Measurements from ENCODE around the gene SPSB1. TPM values are rescaled to one million over a fixed set of nuclear protein-coding genes. Genes with fewer than 3 reads are reported as not detected.

SPSB1 gene
- total and polyA plus RNA-seq, 2 of the 4 experiments (the other 2 are of a cell fraction) = 16.7 to 19.8 TPM

- 94% methylated on average over 2 of the region's 21 CpGs; no CpG with 5 or more reads in 1 of the 2 experiments for WGBS, 2 experiments (ENCODE audit: extremely low coverage in 2 of 2, insufficient read length in 1 of 2)
- Histone ChIP-seq H3K27ac (ENCODE audit: insufficient read depth, low read length) (no peak overlapping the region), H4K91ac (ENCODE audit: insufficient read depth, low read depth, low read length) (peak overlapping the region; percentile 66), H3K9me3 (ENCODE audit: control insufficient read depth, insufficient read depth, low read length) (no peaks in the 10 kb centered on the region), H2AK5ac (ENCODE audit: low read depth, low read length) (peak overlapping the region; percentile 92), H3K56ac (ENCODE audit: extremely low read depth, insufficient read depth, low read length) (no peak overlapping the region), H3K27me3 (ENCODE audit: control insufficient read depth, insufficient read depth, low read length) (no peaks in the 10 kb centered on the region), H3K4me3 (ENCODE audit: insufficient read depth, low read depth, low read length) (no peak overlapping the region), H3K9ac (ENCODE audit: low read depth, low read length) (no peak overlapping the region), H4K5ac (ENCODE audit: low read depth, low read length) (no peak overlapping the region), H2BK20ac (ENCODE audit: low read depth, low read length) (peak overlapping the region; percentile 32; the same call in 1 of the 2 replicates), H3K4me2 (ENCODE audit: low read depth, low read length) (peak overlapping the region; percentile 91), H3K79me1 (ENCODE audit: low read depth in 1 of 2, low read length in 2 of 2) (peaks cover 31 to 95% of the 10 kb centered on the region in 2 experiments), H4K8ac (ENCODE audit: low read depth in 2 of 2, low read length in 2 of 2) (peak overlapping the region in 1 of 2 experiments; percentile 41; a peak in 2 of 4 replicates), H3K23ac (ENCODE audit: low read depth, low read length) (peak overlapping the region; percentile 44; the same call in 1 of the 2 replicates), H3K4ac (ENCODE audit: low read depth, low read length) (peak overlapping the region; percentile 61), H3K14ac (replicated peaks; ENCODE audit: low read depth, low read length) (peak overlapping the region; percentile 51; the same call in 1 of the 2 replicates), H2BK5ac (ENCODE audit: low read depth, low read length, poor library complexity, severe bottlenecking) (peak overlapping the region; percentile 90), H4K20me1 (ENCODE audit: insufficient read depth, low read length) (peaks cover 99% of the 10 kb centered on the region), H2AK9ac (replicated peaks; ENCODE audit: low read depth, low read length, poor library complexity) (no peak overlapping the region), H2BK15ac (ENCODE audit: low read depth, low read length) (no peak overlapping the region), H2AFZ (replicated peaks; ENCODE audit: low read length, poor library complexity) (peak overlapping the region; percentile 36), H3K4me1 (ENCODE audit: control insufficient read depth, insufficient read depth, low read length) (peaks cover 46% of the 10 kb centered on the region), H3K36me3 (ENCODE audit: control insufficient read depth, insufficient read depth, low read length) (no peaks in the 10 kb centered on the region; the same call in 1 of the 2 replicates), H3K9me1 (ENCODE audit: insufficient read depth, low read length) (peaks cover 64% of the 10 kb centered on the region), H3K18ac (ENCODE audit: low read depth, low read length) (peak overlapping the region; percentile 59; the same call in 1 of the 2 replicates), H2BK120ac (ENCODE audit: low read depth, low read length) (peak overlapping the region; percentile 69)
- CTCF ChIA-PET = no interaction called here
- intact Hi-C loops (cut with micrococcal nuclease) (loop anchor here (2.0 kb wide), 1 partner anchor 25 kb away; no protein-coding TSS in a partner anchor), dilution Hi-C loops (cut with HindIII; ENCODE audit: low sequenced_read_pairs, unreplicated experiment) (no loop called here), in situ Hi-C loops (cut with MboI; ENCODE audit: low sequenced_read_pairs) (no loop called here)
- DNase-seq (no peak), ATAC-seq (ENCODE audit: low read depth) (no peak)
- POLR2A ChIA-PET (ENCODE audit: unreplicated experiment) = no interaction called here
- TF ChIP-seq ELK1 (IDR thresholded peaks at IDR 0.05; ENCODE audit: borderline replicate concordance, low read depth, low read length) (no peak), USF2 (IDR thresholded peaks at IDR 0.05; ENCODE audit: low read depth, low read length) (no peak), RCOR1 (IDR thresholded peaks at IDR 0.05; ENCODE audit: insufficient replicate concordance, low read length) (no peak), BHLHE40 (IDR thresholded peaks at IDR 0.05; ENCODE audit: low read depth, low read length) (no peak), FOS (IDR thresholded peaks at IDR 0.05; ENCODE audit: low read depth, low read length) (no peak), CEBPB (IDR thresholded peaks at IDR 0.05; ENCODE audit: low read depth, low read length) (no peak), MAFK (IDR thresholded peaks at IDR 0.05; ENCODE audit: low read depth, low read length) (no peak), CHD1 (IDR thresholded peaks at IDR 0.05; ENCODE audit: low read depth, low read length) (no peak), MXI1 (IDR thresholded peaks at IDR 0.05; ENCODE audit: borderline replicate concordance, low read depth, low read length) (no peak), SMC3 (IDR thresholded peaks at IDR 0.05; ENCODE audit: low read depth, low read length) (no peak), RFX5 (IDR thresholded peaks at IDR 0.05; ENCODE audit: low read depth, low read length) (no peak)
- no TSS peak for BruUV-seq (replicated peaks)
Measured at GRCh38 chr1:9319789-9320519, 27.3 kb downstream of the SPSB1 start.

Measured in IMR-90 (cell line).